GM12878 (cell line): ENCODE measurements around the gene MRPL37. TPM values are rescaled to one million over a fixed set of nuclear protein-coding genes. Genes with fewer than 3 reads are reported as not detected.

Experiments used
- ATAC-seq: fragments of 200-7000 bp; cut with Tn5 transposase; 3 replicates; pipeline ENCODE4 v1.9.1; 2020; ENCODE audit warnings: mild to moderate bottlenecking, moderate library complexity
- BruUV-seq: library from RNA; stranded (reverse); fragments of 400-500 nt; replicated peaks from 2 replicates; lab custom pipeline; 2021; lab: Mats Ljungman, UMichigan
- CTCF ChIA-PET: fragments of 300-600 bp; sonication (Branson Sonifier 250); formaldehyde crosslinking; extraction: SDS; loops from one replicate; lab custom pipeline; 2021; ENCODE audit warnings: inconsistent platforms; lab: Yijun Ruan, JAX
- POLR2A ChIA-PET: fragments of 350-600 bp; formaldehyde crosslinking; extraction: SDS; loops from one replicate; lab custom pipeline; 2021; ENCODE audit warnings: inconsistent platforms; lab: Charles Lee
- RAD21 ChIA-PET: fragments of 300-600 bp; sonication (Branson Sonifier 250); formaldehyde crosslinking; loops from one replicate; lab custom pipeline; 2023; ENCODE audit warnings: antibody characterized with exemption; ENCODE audit not compliant: unreplicated experiment; lab: Charles Lee
- SMC1A ChIA-PET: fragments of 300-600 bp; sonication (Branson Sonifier 250); formaldehyde crosslinking; loops from one replicate; lab custom pipeline; 2023; ENCODE audit not compliant: unreplicated experiment, uncharacterized antibody; lab: Charles Lee
- DNase-seq: peaks from one replicate; pipeline ENCODE4 v3.0.0-alpha.2; 2011; ENCODE audit warnings: low read depth, low spot score
- FAIRE-seq: peaks from 3 replicates; lab custom pipeline; 2011; peaks lifted over from hg19 to GRCh38; lab: Jason Lieb, UNC
- H2AFZ ChIP-seq: 2 replicates; pipeline ENCODE4 v1.6.0; 2011; ENCODE audit warnings: low read depth, low read length, control low read depth; ENCODE audit not compliant: control insufficient read depth
- H3K27ac ChIP-seq: 2 replicates; pipeline ENCODE4 v1.5.1; 2011; ENCODE audit warnings: control low read depth; ENCODE audit not compliant: control insufficient read depth, insufficient read depth
- H3K27me3 ChIP-seq, 2 experiments: replicated peaks in 1 of 2; 2 replicates each; pipeline versions ENCODE4 v1.6.0 to v1.6.1; 2011; ENCODE audit warnings: low read length in 1 of 2; ENCODE audit not compliant: control insufficient read depth in 2 of 2, insufficient read depth in 2 of 2
- H3K36me3 ChIP-seq, 2 experiments: 2 replicates each; pipeline ENCODE4 v1.5.1; 2011; ENCODE audit warnings: low read length in 1 of 2; ENCODE audit not compliant: control insufficient read depth in 2 of 2, insufficient read depth in 2 of 2
- H3K4me1 ChIP-seq: 2 replicates; pipeline ENCODE4 v1.6.1; 2011; ENCODE audit warnings: mild to moderate bottlenecking, low read length, moderate library complexity, mixed read lengths; ENCODE audit not compliant: control insufficient read depth, insufficient read depth
- H3K4me2 ChIP-seq: 2 replicates; pipeline ENCODE4 v1.6.0; 2011; ENCODE audit warnings: control low read depth; ENCODE audit not compliant: control insufficient read depth, insufficient read depth
- H3K4me3 ChIP-seq: fragments of 200-600 bp; sonication (generic); 2 replicates; pipeline ENCODE4 v1.5.1; 2016
- H3K79me2 ChIP-seq: 2 replicates; pipeline ENCODE4 v1.6.0; 2011; ENCODE audit warnings: low read length; ENCODE audit not compliant: control insufficient read depth, insufficient read depth
- H3K9ac ChIP-seq: 2 replicates; pipeline ENCODE4 v1.8.0; 2011; ENCODE audit warnings: low read length, control low read depth, mixed read lengths; ENCODE audit not compliant: control insufficient read depth, insufficient read depth
- H3K9me3 ChIP-seq: replicated peaks from 3 replicates; pipeline ENCODE4 v1.5.1; 2011; ENCODE audit warnings: mild to moderate bottlenecking, low read length; ENCODE audit not compliant: control insufficient read depth, insufficient read depth
- H4K20me1 ChIP-seq: 2 replicates; pipeline ENCODE4 v1.6.0; 2011; ENCODE audit not compliant: control insufficient read depth, insufficient read depth
- BCLAF1 ChIP-seq: fragments of 450-650 bp; IDR thresholded peaks from 2 replicates; pipeline ENCODE4 v1.6.1; 2017; ENCODE audit warnings: antibody characterized with exemption, mild to moderate bottlenecking, moderate library complexity
- FOXK2 ChIP-seq: fragments of 450-650 bp; IDR thresholded peaks from 2 replicates; pipeline ENCODE4 v1.6.1; 2017; ENCODE audit warnings: mild to moderate bottlenecking, moderate library complexity
- MTA3 ChIP-seq: IDR thresholded peaks from 2 replicates; pipeline ENCODE4 v1.6.1; 2012; ENCODE audit warnings: low read length, inconsistent platforms, borderline replicate concordance
- NR2C1 ChIP-seq: fragments of 450-650 bp; IDR thresholded peaks from 2 replicates; pipeline ENCODE4 v1.6.1; 2017; ENCODE audit warnings: antibody characterized with exemption, mild to moderate bottlenecking, moderate library complexity
- RELA ChIP-seq: fragments of 450-650 bp; IDR thresholded peaks from 2 replicates; pipeline ENCODE4 v1.8.0; 2014; ENCODE audit warnings: borderline replicate concordance; ENCODE audit not compliant: partially characterized antibody
- WGBS: methylation state at CpG from one replicate; pipeline ENCODE4 v1.1.6; 2016; ENCODE audit warnings: low lambda C conversion rate; ENCODE audit not compliant: insufficient replicate concordance, insufficient coverage; ENCODE audit errors: missing lambda C conversion rate; 5-methylcytosine and 5-hydroxymethylcytosine counted together
- in situ Hi-C: fragments of 300-500 bp; cut with MboI; formaldehyde crosslinking; loops from 9 replicates; pipeline ENCODE4 v1.14.3; 2018; ENCODE audit warnings: mixed read lengths
- intact Hi-C: fragments of 100-400 bp; cut with micrococcal nuclease; formaldehyde crosslinking; loops from one replicate; pipeline ENCODE4 v1.14.2; 2022; ENCODE audit not compliant: unreplicated experiment
- polyA plus RNA-seq, 11 experiments: library from polyadenylated mRNA; depleted of rRNA in 4 of 11; unstranded in 6 of 11; stranded (reverse) in 5 of 11; fragments of >200 nt; fragmentation: Nextera tagmentation in 4 of 11; fragmentation: Illumina TruSeq in 1 of 11; extraction: Ambion mirVana in 4 of 11; extraction: Trizol in 1 of 11; gene quantifications; 1 replicate in 1 of 11; 2 replicates in 10 of 11; pipeline versions ENCODE4 v1.2.1 to v1.2.3, GENCODE V29; 2011 to 2016; ENCODE audit warnings: inconsistent platforms in 2 of 11, missing spikeins in 2 of 11, low read depth in 1 of 11
- total RNA-seq, 4 experiments: library from RNA; depleted of rRNA in 3 of 4; stranded (reverse); fragments of >200 nt in 3 of 4; fragmentation: Illumina TruSeq in 1 of 4; extraction: Trizol in 1 of 4; gene quantifications; 2 replicates each; pipeline versions ENCODE4 v1.2.1 to v1.2.3, GENCODE V29; 2013 to 2021
- TF ChIP-seq, protein P1 (sequence below): IDR thresholded peaks from 2 replicates; pipeline ENCODE4 v1.6.1; 2011; ENCODE audit warnings: borderline replicate concordance, low read depth, mild to moderate bottlenecking, moderate library complexity, low read length; ENCODE audit not compliant: insufficient read depth, poor library complexity, severe bottlenecking
- TF ChIP-seq, protein P2 (sequence below): fragments of 450-650 bp; formaldehyde crosslinking; IDR thresholded peaks from 2 replicates; pipeline ENCODE4 v1.4.0; 2020; ENCODE audit warnings: mild to moderate bottlenecking, moderate library complexity

Gene MRPL37
- total and polyA plus RNA-seq, 10 of the 15 experiments (the other 5 are each of a cell fraction or from before 2014, with no cell fraction given): 41.4 to 217 (median 159) TPM

GRCh38 chr1:54239631-54240031 lies 39.7 kb downstream of the MRPL37 start (continued):
- TF ChIP-seq, protein P1, sequence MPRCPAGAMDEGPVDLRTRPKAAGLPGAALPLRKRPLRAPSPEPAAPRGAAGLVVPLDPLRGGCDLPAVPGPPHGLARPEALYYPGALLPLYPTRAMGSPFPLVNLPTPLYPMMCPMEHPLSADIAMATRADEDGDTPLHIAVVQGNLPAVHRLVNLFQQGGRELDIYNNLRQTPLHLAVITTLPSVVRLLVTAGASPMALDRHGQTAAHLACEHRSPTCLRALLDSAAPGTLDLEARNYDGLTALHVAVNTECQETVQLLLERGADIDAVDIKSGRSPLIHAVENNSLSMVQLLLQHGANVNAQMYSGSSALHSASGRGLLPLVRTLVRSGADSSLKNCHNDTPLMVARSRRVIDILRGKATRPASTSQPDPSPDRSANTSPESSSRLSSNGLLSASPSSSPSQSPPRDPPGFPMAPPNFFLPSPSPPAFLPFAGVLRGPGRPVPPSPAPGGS: no peak

DNA sequence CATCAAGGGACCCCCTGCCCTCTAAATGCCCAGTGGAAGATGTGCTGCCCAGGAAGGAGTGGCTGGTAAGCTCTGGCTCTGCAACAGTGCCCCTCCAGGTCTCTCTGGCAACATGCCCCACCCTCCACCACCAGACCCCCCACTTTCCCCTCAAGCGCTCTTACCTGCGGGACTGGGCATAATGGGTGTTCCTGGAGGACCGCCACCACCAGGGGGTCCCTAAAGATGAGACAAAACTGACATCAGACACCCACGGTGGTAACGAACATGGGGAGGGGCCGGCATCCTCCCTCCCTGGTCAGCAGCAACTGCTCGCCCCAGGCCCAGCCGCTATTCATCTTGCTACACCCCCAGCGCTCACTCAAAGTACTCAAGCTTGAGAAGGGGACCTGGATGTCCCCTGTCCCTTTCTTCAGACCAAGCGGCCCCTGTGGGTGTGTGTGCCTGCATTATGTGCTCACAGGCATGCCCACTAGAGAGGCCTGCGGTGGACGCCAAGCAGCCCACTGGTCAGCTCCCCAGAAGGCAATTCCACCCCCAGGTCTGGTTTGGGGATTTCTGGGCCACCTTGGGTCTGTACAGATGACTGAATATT lies 40.9 kb downstream of the MRPL37 start:
- POLR2A ChIA-PET: no interaction called here
- H3K9me3 ChIP-seq: no peaks in the 10 kb centered on the region
- H2AFZ ChIP-seq: no peak overlapping the region
- FAIRE-seq (no peak), DNase-seq (no peak), ATAC-seq (no peak)
- intact Hi-C loops: no loop called here
- CTCF ChIA-PET: no interaction called here
- no peak overlapping the region for H3K27ac ChIP-seq
- BruUV-seq: no TSS peak
- in situ Hi-C loops: no loop called here
- no peaks in the 10 kb centered on the region for H4K20me1 ChIP-seq
- RAD21 ChIA-PET: no interaction called here
- SMC1A ChIA-PET: no interaction called here
- no peak overlapping the region for H3K9ac ChIP-seq
- H3K36me3 ChIP-seq: peaks cover 9 to 10% of the 10 kb centered on the region in 2 experiments; a peak in 3 of 4 replicates
- 90% methylated on average over 10 of the region's 12 CpGs for WGBS
- TF ChIP-seq NR2C1 (no peak), BCLAF1 (no peak), MTA3 (no peak), FOXK2 (no peak), RELA (no peak)
- TF ChIP-seq, protein P2, sequence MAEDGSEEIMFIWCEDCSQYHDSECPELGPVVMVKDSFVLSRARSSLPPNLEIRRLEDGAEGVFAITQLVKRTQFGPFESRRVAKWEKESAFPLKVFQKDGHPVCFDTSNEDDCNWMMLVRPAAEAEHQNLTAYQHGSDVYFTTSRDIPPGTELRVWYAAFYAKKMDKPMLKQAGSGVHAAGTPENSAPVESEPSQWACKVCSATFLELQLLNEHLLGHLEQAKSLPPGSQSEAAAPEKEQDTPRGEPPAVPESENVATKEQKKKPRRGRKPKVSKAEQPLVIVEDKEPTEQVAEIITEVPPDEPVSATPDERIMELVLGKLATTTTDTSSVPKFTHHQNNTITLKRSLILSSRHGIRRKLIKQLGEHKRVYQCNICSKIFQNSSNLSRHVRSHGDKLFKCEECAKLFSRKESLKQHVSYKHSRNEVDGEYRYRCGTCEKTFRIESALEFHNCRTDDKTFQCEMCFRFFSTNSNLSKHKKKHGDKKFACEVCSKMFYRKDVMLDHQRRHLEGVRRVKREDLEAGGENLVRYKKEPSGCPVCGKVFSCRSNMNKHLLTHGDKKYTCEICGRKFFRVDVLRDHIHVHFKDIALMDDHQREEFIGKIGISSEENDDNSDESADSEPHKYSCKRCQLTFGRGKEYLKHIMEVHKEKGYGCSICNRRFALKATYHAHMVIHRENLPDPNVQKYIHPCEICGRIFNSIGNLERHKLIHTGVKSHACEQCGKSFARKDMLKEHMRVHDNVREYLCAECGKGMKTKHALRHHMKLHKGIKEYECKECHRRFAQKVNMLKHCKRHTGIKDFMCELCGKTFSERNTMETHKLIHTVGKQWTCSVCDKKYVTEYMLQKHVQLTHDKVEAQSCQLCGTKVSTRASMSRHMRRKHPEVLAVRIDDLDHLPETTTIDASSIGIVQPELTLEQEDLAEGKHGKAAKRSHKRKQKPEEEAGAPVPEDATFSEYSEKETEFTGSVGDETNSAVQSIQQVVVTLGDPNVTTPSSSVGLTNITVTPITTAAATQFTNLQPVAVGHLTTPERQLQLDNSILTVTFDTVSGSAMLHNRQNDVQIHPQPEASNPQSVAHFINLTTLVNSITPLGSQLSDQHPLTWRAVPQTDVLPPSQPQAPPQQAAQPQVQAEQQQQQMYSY (CRISPR knock-in tag): no peak
- H3K4me2 ChIP-seq: no peak overlapping the region
- no peak overlapping the region for H3K4me3 ChIP-seq
- H3K27me3 ChIP-seq: no peaks in the 10 kb centered on the region
- H3K4me1 ChIP-seq: no peaks in the 10 kb centered on the region
- no peaks in the 10 kb centered on the region for H3K79me2 ChIP-seq
